Panc1 (cell line): ENCODE measurements around the gene SMIM29.

ENCODE experiments used
- POLR2AphosphoS5 ChIP-seq: IDR thresholded peaks from 2 replicates; pipeline ENCODE4 v1.6.1; 2012; ENCODE audit warnings: mild to moderate bottlenecking, low read depth, low read length, moderate library complexity
- REST ChIP-seq, 2 experiments: IDR thresholded peaks; 2 replicates each; pipeline ENCODE4 v1.6.1; 2011 to 2012; ENCODE audit warnings: low read depth in 2 of 2, control low read depth in 1 of 2, low read length in 1 of 2, mild to moderate bottlenecking in 1 of 2, moderate library complexity in 1 of 2; ENCODE audit not compliant: insufficient read depth in 1 of 2
- SIN3A ChIP-seq: IDR thresholded peaks from 2 replicates; pipeline ENCODE4 v1.6.1; 2012; ENCODE audit warnings: low read depth, mild to moderate bottlenecking, low read length, moderate library complexity, borderline replicate concordance; ENCODE audit not compliant: insufficient read depth
- TCF7L2 ChIP-seq: IDR thresholded peaks from 2 replicates; pipeline ENCODE4 v1.6.1; 2011; ENCODE audit warnings: mild to moderate bottlenecking, low read depth, low read length, inconsistent platforms
- TF ChIP-seq, protein P1 (sequence below): fragments of 450-650 bp; IDR thresholded peaks from 2 replicates; pipeline ENCODE4 v1.5.1; 2017; ENCODE audit warnings: mild to moderate bottlenecking

GRCh38 chr6:34200340-34200971 lies 48.4 kb downstream of the SMIM29 start:
- TF ChIP-seq POLR2AphosphoS5 (no peak), SIN3A (no peak), REST (IDR thresholded peaks at IDR 0.05; ENCODE audit: insufficient read depth in 1 of 2, low read depth in 2 of 2, low read length in 1 of 2) (no peak), TCF7L2 (no peak)
- TF ChIP-seq, protein P1, sequence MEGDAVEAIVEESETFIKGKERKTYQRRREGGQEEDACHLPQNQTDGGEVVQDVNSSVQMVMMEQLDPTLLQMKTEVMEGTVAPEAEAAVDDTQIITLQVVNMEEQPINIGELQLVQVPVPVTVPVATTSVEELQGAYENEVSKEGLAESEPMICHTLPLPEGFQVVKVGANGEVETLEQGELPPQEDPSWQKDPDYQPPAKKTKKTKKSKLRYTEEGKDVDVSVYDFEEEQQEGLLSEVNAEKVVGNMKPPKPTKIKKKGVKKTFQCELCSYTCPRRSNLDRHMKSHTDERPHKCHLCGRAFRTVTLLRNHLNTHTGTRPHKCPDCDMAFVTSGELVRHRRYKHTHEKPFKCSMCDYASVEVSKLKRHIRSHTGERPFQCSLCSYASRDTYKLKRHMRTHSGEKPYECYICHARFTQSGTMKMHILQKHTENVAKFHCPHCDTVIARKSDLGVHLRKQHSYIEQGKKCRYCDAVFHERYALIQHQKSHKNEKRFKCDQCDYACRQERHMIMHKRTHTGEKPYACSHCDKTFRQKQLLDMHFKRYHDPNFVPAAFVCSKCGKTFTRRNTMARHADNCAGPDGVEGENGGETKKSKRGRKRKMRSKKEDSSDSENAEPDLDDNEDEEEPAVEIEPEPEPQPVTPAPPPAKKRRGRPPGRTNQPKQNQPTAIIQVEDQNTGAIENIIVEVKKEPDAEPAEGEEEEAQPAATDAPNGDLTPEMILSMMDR, result no peak
